GM19239 (cell line): ENCODE measurements around the gene ITIH4.

ENCODE experiments used
- DNase-seq: peaks from one replicate; pipeline ENCODE4 v3.0.0; 2011; ENCODE audit warnings: low spot score; ENCODE audit not compliant: insufficient read length
- FAIRE-seq: peaks from 2 replicates; lab custom pipeline; 2011; peaks lifted over from hg19 to GRCh38; lab: Jason Lieb, UNC

Gene ITIH4

GRCh38 chr3:52835766-52836470 is 5.4 kb upstream of the ITIH4 start:
- no peak for FAIRE-seq

DNA sequence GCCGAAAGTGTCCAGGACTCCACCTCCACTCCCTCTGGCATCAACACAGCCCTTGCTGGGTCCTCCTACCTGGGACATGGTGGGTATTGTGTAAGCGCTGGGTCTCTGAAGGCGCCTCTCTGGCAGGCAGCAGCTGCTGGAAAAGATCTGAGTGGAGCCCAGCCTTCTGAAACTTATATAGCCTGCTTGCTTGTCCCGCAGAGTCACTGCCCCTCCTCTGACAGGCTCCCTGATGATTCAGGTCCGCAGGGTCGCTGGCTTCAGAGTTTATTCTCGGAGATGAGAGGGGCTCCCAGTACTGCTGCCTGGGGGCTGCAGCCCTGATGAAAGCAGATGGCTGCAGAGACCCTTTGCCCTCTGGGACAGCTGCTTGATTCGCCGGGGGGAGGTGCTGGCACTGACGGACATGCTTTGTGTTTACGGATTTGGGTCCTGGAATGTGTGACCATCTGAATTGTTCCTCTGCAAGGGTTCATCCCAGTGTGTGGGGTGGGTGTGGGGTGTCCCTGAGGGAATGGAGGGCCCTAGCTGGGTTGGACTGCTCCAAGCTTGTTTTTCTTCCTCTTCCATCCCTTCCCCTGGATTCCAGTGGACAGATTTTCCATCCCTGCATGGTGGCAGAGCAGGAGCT is 4.5 kb upstream of the ITIH4 start, which contains the start of gene MUSTN1:
Gene MUSTN1 (minus strand): TSS at position 149 of the 631 bp plus-strand sequence. CDS start 71 bp downstream, at position 78.
- DNase-seq (no peak), FAIRE-seq (no peak)

More at GRCh38 chr3:52835766-52836470, 5.4 kb upstream of the ITIH4 start:
- DNase-seq, result no peak

GRCh38 chr3:52833202-52833601 is 2.7 kb upstream of the ITIH4 start:
- FAIRE-seq (no peak), DNase-seq (no peak)

GRCh38 chr3:52831500-52832301 is 1.2 kb upstream of the ITIH4 start:
- DNase-seq (no peak), FAIRE-seq (no peak)

DNA sequence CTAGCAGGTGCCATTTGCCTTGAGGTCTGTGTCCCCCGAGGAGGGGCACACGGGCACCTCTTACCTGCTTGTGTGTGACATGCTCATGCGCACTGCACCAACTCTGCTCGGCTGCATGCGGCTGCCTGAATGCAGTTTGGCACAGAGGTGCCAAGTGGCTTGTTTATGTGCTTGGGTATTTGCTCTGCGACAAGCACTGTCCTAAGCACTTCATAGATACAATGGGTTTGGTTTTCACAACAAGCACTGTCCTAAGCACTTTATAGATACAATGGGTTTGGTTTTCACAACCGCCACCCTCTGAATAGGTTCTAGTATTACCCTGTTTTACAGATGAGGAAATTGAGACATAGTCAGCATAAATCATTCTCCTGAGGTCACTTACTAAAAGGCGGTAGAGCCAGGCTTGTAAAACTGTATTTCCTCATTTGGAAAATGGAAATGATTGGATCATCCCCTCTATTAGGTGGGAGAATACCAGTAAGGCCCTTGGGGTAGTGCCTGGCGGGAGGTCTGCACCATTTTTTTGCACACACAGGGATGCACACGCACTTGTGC is 487 bp downstream of the ITIH4 start:
- FAIRE-seq (no peak), DNase-seq (no peak)

DNA sequence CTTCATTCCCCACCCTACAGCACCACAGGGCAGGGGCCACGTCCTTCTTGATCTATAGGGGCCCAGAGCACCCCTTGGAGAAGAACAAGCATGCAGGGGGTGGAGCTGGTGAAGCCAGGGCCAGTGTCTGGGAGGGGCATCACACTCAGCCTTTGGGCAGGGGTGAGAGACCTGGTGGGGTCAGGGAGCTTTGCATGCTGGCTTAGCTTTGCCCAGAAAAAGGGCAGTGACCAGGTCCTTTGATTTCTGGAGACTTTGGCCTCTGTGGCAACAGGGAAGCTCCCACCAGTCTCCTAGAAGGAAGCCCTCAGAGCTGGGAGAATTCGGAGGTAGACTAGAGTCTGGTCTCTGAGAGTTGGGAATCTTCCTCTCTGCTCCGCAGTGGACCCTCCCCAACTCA is 990 bp downstream of the ITIH4 start:
- FAIRE-seq (no peak), DNase-seq (no peak)

GRCh38 chr3:52827866-52828376 is 2.6 kb downstream of the ITIH4 start:
- FAIRE-seq, result no peak
- DNase-seq, result no peak

DNA sequence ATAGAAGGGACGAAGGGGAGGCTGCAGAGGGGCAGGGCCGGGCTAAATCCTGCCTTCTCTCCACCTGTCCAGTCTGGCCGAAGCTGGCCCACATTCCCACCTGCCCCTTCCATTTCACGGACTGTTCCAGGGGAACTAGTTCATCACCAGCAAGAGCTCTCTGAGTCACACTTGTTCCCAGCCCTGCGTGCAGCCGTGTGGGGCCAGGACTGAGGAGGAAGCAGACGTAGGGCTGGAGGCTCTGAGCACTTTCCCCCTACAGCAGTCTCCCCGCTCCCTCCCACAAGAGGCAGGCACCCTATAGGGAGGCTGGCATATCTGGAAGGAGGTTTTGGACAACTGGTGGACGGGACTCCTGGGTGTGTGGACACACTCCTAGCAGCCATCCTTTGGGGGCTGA is 3.0 kb downstream of the ITIH4 start:
- no peak for DNase-seq
- no peak for FAIRE-seq

GRCh38 chr3:52824037-52824436 is 6.4 kb downstream of the ITIH4 start:
- DNase-seq (no peak), FAIRE-seq (no peak)

- FAIRE-seq, result no peak
- DNase-seq, result no peak
Observed at GRCh38 chr3:52822363-52822762, 8.1 kb downstream of the ITIH4 start.

DNA sequence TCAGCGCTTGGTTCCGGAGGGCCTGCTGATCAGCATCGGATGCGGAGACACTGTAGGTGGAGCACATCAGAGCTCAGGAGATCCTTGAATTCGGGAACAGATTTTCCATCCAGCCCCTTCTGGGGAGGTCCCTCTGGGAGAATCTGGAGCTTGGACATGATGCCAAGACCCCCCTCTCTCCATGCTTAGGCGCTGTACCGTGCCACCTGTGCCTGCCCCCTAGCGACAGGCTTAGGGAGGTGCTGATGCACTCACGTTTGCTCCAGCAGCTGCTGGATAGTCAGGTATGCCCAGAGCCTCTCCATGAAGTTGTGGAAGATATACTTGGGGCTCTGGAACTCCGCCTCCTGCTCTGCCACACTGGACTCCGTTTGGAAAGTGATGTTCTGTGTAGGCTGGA is 9.7 kb downstream of the ITIH4 start:
- no peak for FAIRE-seq
- DNase-seq, result peak; percentile 46

DNA sequence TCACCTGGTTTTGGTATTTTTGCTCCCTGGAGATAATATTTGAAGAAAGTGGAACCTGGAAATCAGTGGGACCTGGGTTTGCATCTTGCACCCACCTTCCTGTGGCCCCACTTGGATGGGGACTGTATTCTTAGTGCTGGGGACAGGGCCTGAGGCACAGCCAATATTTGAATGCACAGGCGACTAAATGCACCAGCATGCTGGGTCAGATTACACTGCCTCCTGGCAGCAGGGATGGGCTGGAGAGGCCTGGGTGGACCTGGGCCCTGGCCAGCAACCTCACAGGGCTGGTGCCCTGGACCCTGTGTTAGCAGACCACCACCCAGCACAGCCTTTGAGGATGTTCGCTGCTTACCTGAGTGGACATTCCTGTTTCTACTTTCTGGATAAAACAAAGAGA is 10.5 kb downstream of the ITIH4 start:
- DNase-seq (no peak), FAIRE-seq (no peak)

- FAIRE-seq, result no peak
- DNase-seq, result no peak
Observed at GRCh38 chr3:52817860-52818259, 12.6 kb downstream of the ITIH4 start.

DNA sequence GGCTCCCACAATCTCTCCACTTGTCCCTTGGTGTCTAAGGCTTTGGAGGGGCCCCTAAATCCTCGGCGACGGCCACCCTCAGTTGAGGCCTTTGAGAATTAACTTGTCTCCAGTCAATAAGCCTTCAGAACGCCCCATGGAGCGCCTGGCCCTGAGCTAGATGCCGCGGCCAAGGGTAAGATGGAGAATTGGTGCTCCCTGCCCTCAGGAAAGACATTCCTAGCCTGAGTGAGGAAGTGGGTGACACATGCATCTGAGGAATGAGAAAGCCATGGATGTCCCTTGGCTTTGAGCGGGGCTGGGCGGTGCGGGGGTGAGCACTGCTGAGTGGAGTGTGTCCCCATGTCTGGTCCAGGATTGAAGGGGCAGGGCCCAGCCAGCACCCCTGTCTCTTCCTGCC is 13.3 kb downstream of the ITIH4 start:
- no peak for DNase-seq
- no peak for FAIRE-seq

DNA sequence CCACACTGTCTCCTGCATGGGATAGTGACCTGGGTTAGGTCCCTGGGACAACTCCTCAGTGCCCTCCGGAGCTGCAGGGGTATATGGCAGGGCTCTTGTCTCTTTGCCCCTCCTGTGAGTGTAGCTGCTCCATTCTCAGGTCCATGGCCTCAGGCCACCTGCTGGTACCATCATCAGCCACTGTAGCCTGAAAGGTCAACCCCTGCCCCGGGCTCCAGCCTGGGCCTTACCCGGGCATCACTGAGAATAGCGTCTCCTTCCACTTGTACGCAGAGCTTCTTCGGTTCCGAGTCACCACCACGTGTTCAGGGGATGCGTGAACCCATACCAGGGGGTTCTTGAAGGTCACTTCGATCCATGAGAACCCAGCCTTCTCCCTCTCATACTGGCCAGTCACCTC is 13.8 kb downstream of the ITIH4 start:
- FAIRE-seq (no peak), DNase-seq (no peak)

GRCh38 chr3:52816199-52816598 is 14.3 kb downstream of the ITIH4 start:
- no peak for FAIRE-seq
- DNase-seq, result no peak

DNA sequence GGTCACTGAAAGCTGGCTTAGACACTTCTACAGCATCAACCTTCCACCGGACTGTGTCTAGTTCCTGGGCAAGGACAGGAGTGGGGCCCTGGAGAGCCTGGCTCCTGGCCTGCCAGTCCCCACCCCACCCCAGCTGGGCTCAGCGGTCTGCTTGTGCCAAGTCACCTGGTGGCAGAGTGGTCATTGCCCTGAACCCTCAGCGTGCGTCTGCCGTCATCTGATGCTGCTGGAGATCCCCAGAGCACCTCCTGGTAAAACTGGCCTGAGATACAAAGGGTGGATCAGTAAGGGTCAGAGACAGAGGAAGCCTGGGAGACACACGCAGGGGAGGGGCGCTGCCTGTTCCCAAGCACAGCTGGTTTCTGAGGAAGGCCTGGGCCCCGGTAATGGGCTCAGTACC is 16.7 kb downstream of the ITIH4 start:
- DNase-seq (no peak), FAIRE-seq (no peak)

DNA sequence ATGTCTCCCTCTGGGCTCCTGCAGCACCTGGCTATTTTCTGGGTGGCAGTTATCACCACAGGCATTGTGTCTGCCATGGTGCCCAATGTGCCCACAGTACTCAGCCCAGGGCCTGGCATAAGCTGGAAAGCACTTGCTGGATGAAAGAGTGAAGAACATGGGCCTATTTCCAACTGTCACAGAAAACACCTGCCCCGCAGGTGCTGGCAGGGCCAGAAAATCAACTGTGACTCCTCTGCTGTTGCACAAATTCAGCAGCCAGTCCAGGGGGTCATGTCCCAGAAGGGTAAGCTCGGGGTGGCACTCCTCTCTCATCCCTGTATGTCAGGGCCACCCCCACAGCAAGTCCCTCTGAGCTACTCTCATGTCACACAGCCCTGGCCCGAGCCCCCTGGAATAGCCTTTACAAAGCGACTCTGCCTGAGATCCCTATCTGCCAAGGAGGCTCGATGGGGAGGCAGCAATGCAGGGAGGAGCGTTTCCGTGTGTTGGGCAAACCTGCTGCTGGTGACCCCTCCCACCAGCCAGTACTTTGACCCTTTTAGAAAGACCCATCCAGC is 18.9 kb downstream of the ITIH4 start:
- FAIRE-seq (no peak), DNase-seq (no peak)

DNA sequence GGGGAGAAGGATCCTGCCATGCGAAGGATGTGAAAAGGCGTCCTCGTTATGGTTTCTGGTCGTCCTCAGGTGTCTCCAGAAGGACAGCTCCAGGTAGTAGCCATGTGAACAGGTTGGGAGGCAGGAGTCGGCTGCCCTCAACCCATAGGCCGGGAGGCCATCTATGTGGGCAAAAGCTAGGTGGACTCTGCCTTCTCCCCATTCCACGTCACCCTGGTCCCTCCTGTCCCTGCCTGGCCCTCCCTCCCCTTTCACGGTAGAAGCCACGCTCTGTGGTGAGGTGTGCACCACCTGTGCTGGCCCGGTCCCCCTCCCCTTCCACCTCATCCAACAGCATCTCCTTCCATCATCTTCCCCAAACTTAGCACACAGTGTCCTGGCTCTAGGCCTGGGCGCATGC is 19.5 kb downstream of the ITIH4 start:
- no peak for DNase-seq
- no peak for FAIRE-seq

DNA sequence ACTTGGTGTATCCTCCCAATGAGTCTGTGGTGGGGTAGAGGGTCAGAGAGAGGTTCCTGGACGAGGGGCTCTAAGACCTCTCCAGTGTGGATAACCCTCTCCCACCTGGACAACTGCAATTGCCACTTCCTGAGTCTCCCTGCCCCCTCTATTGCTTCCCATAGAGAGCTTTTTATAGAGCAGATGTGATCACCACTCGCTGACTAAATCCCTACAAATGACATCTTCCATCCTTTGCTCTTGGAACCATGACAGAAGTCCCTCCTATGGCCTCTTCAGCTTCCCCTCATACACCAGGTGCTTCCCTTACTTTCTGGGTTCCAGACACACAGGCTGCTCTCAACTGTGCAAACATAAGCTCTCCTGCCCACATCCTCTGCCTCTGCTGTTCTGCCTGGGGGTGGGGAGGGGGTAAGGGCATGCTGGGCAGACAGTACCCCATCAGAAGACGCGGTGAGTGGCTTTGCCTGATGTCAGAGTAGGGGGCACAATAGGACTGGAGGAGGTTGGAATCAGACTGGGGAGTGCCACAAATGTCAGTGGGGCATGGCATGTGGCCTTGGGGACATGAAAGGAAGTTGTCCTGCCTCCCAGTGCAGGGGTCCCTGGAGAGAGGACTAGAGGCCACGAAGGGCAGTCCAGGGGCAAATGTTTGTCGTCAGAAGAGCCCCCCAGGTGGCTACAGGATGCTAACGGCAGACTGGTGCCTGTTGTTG is 20.7 kb downstream of the ITIH4 start:
- no peak for DNase-seq

More for the DNA sequence above, 20.7 kb downstream of the ITIH4 start:
- no peak for FAIRE-seq
